Epithelial cell of alveolus of lung (primary cell): ENCODE data around the gene SPATA21. TPM values are rescaled to one million over a fixed set of nuclear protein-coding genes. Genes with fewer than 3 reads are reported as not detected.

Experiments
- total RNA-seq: library from RNA; depleted of rRNA; stranded (reverse); fragments of >200 nt; gene quantifications from 2 replicates; pipeline ENCODE4 v1.2.1, GENCODE V29; 2015

Gene SPATA21, protein sequence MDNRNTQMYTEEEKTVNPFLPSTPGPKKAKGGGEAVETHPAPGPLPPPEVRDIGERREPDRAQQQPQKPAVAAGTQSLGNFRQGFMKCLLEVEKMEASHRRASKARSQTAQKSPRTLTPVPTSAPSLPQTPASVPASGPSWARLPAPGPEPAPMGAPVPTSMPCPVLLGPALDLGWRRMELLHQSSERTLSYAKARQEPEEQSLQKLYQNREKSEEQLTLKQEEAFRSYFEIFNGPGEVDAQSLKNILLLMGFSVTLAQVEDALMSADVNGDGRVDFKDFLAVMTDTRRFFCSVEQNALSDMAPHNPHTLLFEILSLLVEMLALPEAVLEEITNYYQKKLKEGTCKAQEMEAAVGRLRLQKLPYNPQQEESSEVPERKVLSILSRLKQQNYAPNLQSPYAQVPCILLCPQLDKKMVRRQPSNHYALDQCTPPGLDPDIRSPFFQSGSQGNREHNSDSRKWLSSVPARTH
- not detected in 2 replicates for total RNA-seq

GRCh38 chr1:16436946-16437474, at the start of gene SPATA21:
Gene SPATA21, minus strand, starts transcription at chr1:16437424. Its CDS starts 6,053 bp downstream, at chr1:16431371.

GRCh38 chr1:16440470-16441281, 3.5 kb upstream of the SPATA21 start, which contains the start of gene NECAP2:
Gene NECAP2, plus strand, starts transcription at chr1:16440724. Its CDS starts 38 bp downstream, at chr1:16440762.

GRCh38 chr1:16366722-16367257, 70.4 kb downstream of the SPATA21 start, which contains the start of gene SZRD1:
Gene SZRD1, plus strand, starts transcription at chr1:16367242. Its CDS starts 16 bp downstream, at chr1:16367258.

DNA sequence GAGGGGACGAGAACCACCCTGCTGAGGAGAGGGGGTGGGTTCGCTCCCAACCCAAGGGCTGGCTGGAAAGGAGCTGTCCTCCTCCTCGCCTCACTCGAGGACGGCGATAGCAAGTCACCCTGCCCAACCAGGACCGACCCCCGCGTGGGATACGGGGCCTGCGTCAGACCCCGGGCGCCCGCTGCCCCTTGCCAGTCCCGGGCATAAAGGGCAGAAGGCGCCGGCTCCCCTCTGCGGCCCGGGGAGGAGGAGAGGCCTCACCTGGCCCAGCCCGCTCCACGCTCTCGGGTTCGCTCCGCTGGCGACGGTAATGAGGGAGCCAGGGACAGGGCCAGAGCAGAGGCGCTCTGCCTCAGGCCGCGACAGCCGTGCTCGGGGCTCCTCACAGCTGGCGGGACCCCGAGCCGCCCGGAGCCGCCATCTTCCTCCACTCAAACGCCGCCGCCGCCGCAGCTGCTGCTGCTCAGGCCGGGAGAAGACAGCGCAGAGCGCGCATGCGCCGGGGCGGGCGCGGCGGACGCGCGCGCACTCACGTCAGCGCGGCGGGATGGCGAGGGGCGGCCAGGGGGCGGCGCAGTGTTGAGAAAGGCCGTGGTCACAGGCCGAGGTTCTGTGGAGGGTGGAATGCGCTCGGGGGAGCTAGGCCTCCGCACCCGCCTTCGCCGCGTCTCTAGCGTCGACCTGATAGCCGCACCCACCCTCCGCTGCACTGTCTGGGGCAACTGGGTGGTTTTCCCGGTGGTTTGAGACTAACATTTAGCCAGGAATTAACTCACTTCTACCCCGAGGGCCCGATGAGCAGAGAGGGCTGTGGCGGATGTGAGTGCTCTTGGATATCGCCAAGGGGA, 85.0 kb downstream of the SPATA21 start, which contains the start of gene FBXO42:
Gene FBXO42, minus strand, starts transcription at position 487 of the 848 bp plus-strand sequence. CDS start 37,062 bp downstream, outside the sequence.

Other genes starting within 250 kb of the SPATA21 start
- 9.4 and 13.3 TPM in 2 replicates for gene ARHGEF19, start 224.8 kb downstream of the SPATA21 start, total RNA-seq
- gene CPLANE2, start 200.2 kb downstream of the SPATA21 start, total RNA-seq, result 3.6 and 11.4 TPM in 2 replicates
- 21.1 and 24.4 TPM in 2 replicates for gene FBXO42, start 84.9 kb downstream of the SPATA21 start, total RNA-seq
- gene SZRD1, start 70.2 kb downstream of the SPATA21 start, total RNA-seq, result 71.1 and 76.2 TPM in 2 replicates
- 54.7 and 91.0 TPM in 2 replicates for gene NECAP2, start 3.3 kb upstream of the SPATA21 start, total RNA-seq
- gene RNU1-1, start 76.9 kb upstream of the SPATA21 start, total RNA-seq, result under 0.01 TPM in 2 replicates
- 4.9 and 14.1 TPM in 2 replicates for gene NBPF1, start 176.1 kb upstream of the SPATA21 start, total RNA-seq
- under 0.01 TPM in 2 replicates for gene RNU1-3, start 229.5 kb upstream of the SPATA21 start, total RNA-seq